K562 (cell line): ENCODE measurements around the gene GMDS. TPM values are rescaled to one million over a fixed set of nuclear protein-coding genes. Genes with fewer than 3 reads are reported as not detected.

Experiments
- CAMTA2 ChIP-seq: fragments of 250-450 bp; sonication (Bioruptor Pico); conservative IDR thresholded peaks from 2 replicates; pipeline ENCODE4 v1.5.1; 2022
- CHD7 ChIP-seq: fragments of 200-600 bp; sonication (generic); IDR thresholded peaks from one replicate; pipeline ENCODE4 v1.6.1; 2012; ENCODE audit warnings: mild to moderate bottlenecking, low read depth, low read length, inconsistent platforms
- HDAC6 ChIP-seq: IDR thresholded peaks from 2 replicates; pipeline ENCODE4 v1.6.1; 2012; ENCODE audit warnings: low read depth, mild to moderate bottlenecking, control low read depth, inconsistent platforms, low read length, moderate library complexity
- SMARCE1 ChIP-seq: fragments of 450-650 bp; IDR thresholded peaks from 2 replicates; pipeline ENCODE4 v1.7.1; 2016; ENCODE audit warnings: mild to moderate bottlenecking
- SOX6 ChIP-seq: fragments of 450-650 bp; IDR thresholded peaks from 2 replicates; pipeline ENCODE4 v1.6.1; 2014; ENCODE audit warnings: mild to moderate bottlenecking
- TBL1XR1 ChIP-seq, 2 experiments: IDR thresholded peaks; 2 replicates each; pipeline ENCODE4 v1.6.1; 2012; ENCODE audit warnings: improper control_type of control experiment in 2 of 2, low read length in 2 of 2, mild to moderate bottlenecking in 1 of 2
- ZNF124 ChIP-seq: sonication (generic); formaldehyde crosslinking; IDR thresholded peaks from 2 replicates; pipeline ENCODE4 v1.8.1; 2022; ENCODE audit warnings: missing genetic modification reagents
- ZNF511 ChIP-seq: sonication (generic); formaldehyde crosslinking; IDR thresholded peaks from 2 replicates; pipeline ENCODE4 v1.8.0; 2022; ENCODE audit warnings: mild to moderate bottlenecking, missing genetic modification reagents
- ZZZ3 ChIP-seq: fragments of 450-650 bp; IDR thresholded peaks from 2 replicates; pipeline ENCODE4 v1.6.1; 2016; ENCODE audit warnings: antibody characterized with exemption, mild to moderate bottlenecking, moderate library complexity
- polyA plus RNA-seq, 8 experiments: library from polyadenylated mRNA; depleted of rRNA in 4 of 8; stranded (reverse) in 5 of 8; unstranded in 3 of 8; fragments of >200 nt; fragmentation: Nextera tagmentation in 2 of 8; fragmentation: Illumina TruSeq in 1 of 8; extraction: Ambion mirVana in 2 of 8; extraction: Trizol in 1 of 8; gene quantifications; 2 replicates each; pipeline versions ENCODE4 v1.2.1 to v1.2.3, GENCODE V29; 2011 to 2014; ENCODE audit warnings: inconsistent platforms in 1 of 8, missing spikeins in 1 of 8
- total RNA-seq, 7 experiments: library from RNA; depleted of rRNA in 6 of 7; stranded (reverse); fragments of >200 nt in 6 of 7; fragmentation: Illumina TruSeq in 2 of 7; extraction: Trizol in 2 of 7; gene quantifications; 2 replicates each; pipeline versions ENCODE4 v1.2.1 to v1.2.3, GENCODE V29; 2011 to 2021; ENCODE audit warnings: low replicate concordance in 1 of 7

Gene GMDS
- total and polyA plus RNA-seq, 9 of the 15 experiments (the other 6 are each of a cell fraction or from before 2014, with no cell fraction given), result 0.48 to 31.8 (median 13.4) TPM

GRCh38 chr6:1695546-1696462 is 549.6 kb downstream of the GMDS start (continued):
- TF ChIP-seq CHD7, result no peak
- TF ChIP-seq CAMTA2, result no peak
- no peak for TF ChIP-seq ZNF124
- no peak for TF ChIP-seq TBL1XR1 (IDR thresholded peaks at IDR 0.05; ENCODE audit: low read length in 2 of 2)
- no peak for TF ChIP-seq ZZZ3
- no peak for TF ChIP-seq ZNF511 (CRISPR knock-in tag)
- TF ChIP-seq SMARCE1, result no peak
- TF ChIP-seq HDAC6, result no peak
- TF ChIP-seq SOX6, result no peak
